CD14-positive monocyte (primary cell): ENCODE results near the gene CRIP2. TPM values are rescaled to one million over a fixed set of nuclear protein-coding genes. Genes with fewer than 3 reads are reported as not detected.

Source experiments
- DNase-seq, 3 donors: peaks; one replicate each; pipeline ENCODE4 v3.0.0-alpha.2; 2011 to 2022
- H2AFZ ChIP-seq: 2 replicates; pipeline ENCODE4 v1.6.0; 2012; ENCODE audit warnings: mild to moderate bottlenecking, low read depth, low read length, inconsistent platforms; ENCODE audit not compliant: insufficient read depth, poor library complexity, severe bottlenecking
- H3K27ac ChIP-seq, 2 donors: 1 replicate in 1 of 2; 2 replicates in 1 of 2; pipeline ENCODE4 v1.5.1; 2012 to 2013; ENCODE audit warnings: low read length in 2 of 2, control low read depth in 1 of 2, inconsistent platforms in 1 of 2, low read depth in 1 of 2, mild to moderate bottlenecking in 1 of 2
- H3K27me3 ChIP-seq, 2 donors: one replicate each; pipeline versions ENCODE4 v1.6.0 to v1.6.1; 2011 to 2013; ENCODE audit warnings: low read length in 2 of 2; ENCODE audit not compliant: control insufficient read depth in 2 of 2, insufficient read depth in 2 of 2
- H3K36me3 ChIP-seq, 2 donors: replicated peaks in 1 of 2; 1 replicate in 1 of 2; 2 replicates in 1 of 2; pipeline versions ENCODE4 v1.5.1 to v1.6.1; 2012 to 2013; ENCODE audit warnings: low read length in 2 of 2, control low read depth in 1 of 2, inconsistent platforms in 1 of 2, mild to moderate bottlenecking in 1 of 2; ENCODE audit not compliant: insufficient read depth in 2 of 2, control insufficient read depth in 1 of 2
- H3K4me1 ChIP-seq, 2 donors: 1 replicate in 1 of 2; 2 replicates in 1 of 2; pipeline versions ENCODE4 v1.5.1 to v1.6.1; 2012 to 2013; ENCODE audit warnings: low read length in 2 of 2, control low read depth in 1 of 2, inconsistent platforms in 1 of 2, mild to moderate bottlenecking in 1 of 2, moderate library complexity in 1 of 2; ENCODE audit not compliant: insufficient read depth in 2 of 2, control insufficient read depth in 1 of 2
- H3K4me2 ChIP-seq: replicated peaks from 2 replicates; pipeline ENCODE3; 2012; ENCODE audit warnings: low read length, moderate library complexity, mild to moderate bottlenecking; ENCODE audit not compliant: poor library complexity, severe bottlenecking; ENCODE audit errors: extremely low read depth
- H3K4me3 ChIP-seq, 3 experiments: fragments of 200-600 bp in 1 of 3; sonication (generic) in 1 of 3; replicated peaks in 1 of 3; 1 replicate in 2 of 3; 2 replicates in 1 of 3; pipeline ENCODE4 v1.5.1; 2011 to 2013; ENCODE audit warnings: low read length in 3 of 3, mild to moderate bottlenecking in 3 of 3, control low read depth in 2 of 3, low read depth in 2 of 3, inconsistent platforms in 1 of 3, moderate library complexity in 1 of 3
- H3K79me2 ChIP-seq: 2 replicates; pipeline ENCODE4 v1.6.0; 2012; ENCODE audit warnings: mild to moderate bottlenecking, control low read depth, inconsistent platforms, low read length, moderate library complexity; ENCODE audit not compliant: insufficient read depth
- H3K9ac ChIP-seq: 2 replicates; pipeline ENCODE4 v1.6.0; 2017; ENCODE audit warnings: low read length, mild to moderate bottlenecking; ENCODE audit not compliant: insufficient read depth, poor library complexity, severe bottlenecking
- H3K9me3 ChIP-seq, 2 donors: replicated peaks in 1 of 2; 1 replicate in 1 of 2; 2 replicates in 1 of 2; pipeline versions ENCODE4 v1.5.1 to v1.6.1; 2012 to 2013; ENCODE audit warnings: low read length in 2 of 2, control low read depth in 1 of 2; ENCODE audit not compliant: control insufficient read depth in 1 of 2, insufficient read depth in 1 of 2
- H4K20me1 ChIP-seq: 2 replicates; pipeline ENCODE4 v1.6.0; 2012; ENCODE audit warnings: mild to moderate bottlenecking, low read length, control low read depth, moderate library complexity; ENCODE audit not compliant: insufficient read depth
- H3K27ac Mint-ChIP-seq, 7 donors: one replicate each; pipeline ENCODE4 v1.8.0; 2020; ENCODE audit warnings: mild to moderate bottlenecking in 7 of 7, mixed read lengths in 7 of 7, moderate library complexity in 6 of 7, inconsistent platforms in 2 of 7
- H3K27me3 Mint-ChIP-seq, 3 donors: one replicate each; pipeline ENCODE4 v1.8.0; 2021 to 2022; ENCODE audit warnings: low read depth in 3 of 3, mild to moderate bottlenecking in 3 of 3, mixed read lengths in 3 of 3, moderate library complexity in 3 of 3, inconsistent platforms in 1 of 3
- H3K36me3 Mint-ChIP-seq, 2 donors: one replicate each; pipeline ENCODE4 v1.8.0; 2020; ENCODE audit warnings: mixed read lengths in 2 of 2, inconsistent platforms in 1 of 2, mild to moderate bottlenecking in 1 of 2
- H3K4me1 Mint-ChIP-seq: one replicate; pipeline ENCODE4 v1.8.0; 2020; ENCODE audit warnings: mild to moderate bottlenecking, mixed read lengths
- H3K4me3 Mint-ChIP-seq, 2 donors: one replicate each; pipeline ENCODE4 v1.8.0; 2020; ENCODE audit warnings: mild to moderate bottlenecking in 2 of 2, mixed read lengths in 2 of 2, moderate library complexity in 1 of 2
- H3K9me3 Mint-ChIP-seq, 7 donors: one replicate each; pipeline ENCODE4 v1.8.0; 2020 to 2022; ENCODE audit warnings: mixed read lengths in 7 of 7, mild to moderate bottlenecking in 6 of 7, moderate library complexity in 6 of 7, inconsistent platforms in 2 of 7
- WGBS: methylation state at CpG from one replicate; pipeline ENCODE4 v1.1.5; 2013; ENCODE audit warnings: missing lambda C conversion rate; ENCODE audit not compliant: insufficient coverage; 5-methylcytosine and 5-hydroxymethylcytosine counted together
- intact Hi-C, 2 donors: fragments of 100-400 bp; cut with micrococcal nuclease; formaldehyde crosslinking; loops; one replicate each; pipeline versions ENCODE4 v1.15.0 to v1.15.1; 2023
- polyA plus RNA-seq, 3 donors: library from polyadenylated mRNA; depleted of rRNA in 1 of 3; unstranded in 2 of 3; stranded (reverse) in 1 of 3; fragments of 300-500 nt in 2 of 3; fragments of >200 nt in 1 of 3; fragmentation: Illumina TruSeq in 2 of 3; gene quantifications; 1 replicate in 2 of 3; 2 replicates in 1 of 3; pipeline ENCODE4 v1.2.3, GENCODE V29; 2012 to 2021
- TF ChIP-seq, protein P1 (sequence below): fragments of 200-600 bp; IDR thresholded peaks from one replicate; pipeline ENCODE4 v1.8.0; 2022; ENCODE audit warnings: antibody characterized with exemption, mild to moderate bottlenecking

The CRIP2 gene
- polyA plus RNA-seq, 3 donors = 2.1 to 4.0 (median 3.3) TPM

DNA sequence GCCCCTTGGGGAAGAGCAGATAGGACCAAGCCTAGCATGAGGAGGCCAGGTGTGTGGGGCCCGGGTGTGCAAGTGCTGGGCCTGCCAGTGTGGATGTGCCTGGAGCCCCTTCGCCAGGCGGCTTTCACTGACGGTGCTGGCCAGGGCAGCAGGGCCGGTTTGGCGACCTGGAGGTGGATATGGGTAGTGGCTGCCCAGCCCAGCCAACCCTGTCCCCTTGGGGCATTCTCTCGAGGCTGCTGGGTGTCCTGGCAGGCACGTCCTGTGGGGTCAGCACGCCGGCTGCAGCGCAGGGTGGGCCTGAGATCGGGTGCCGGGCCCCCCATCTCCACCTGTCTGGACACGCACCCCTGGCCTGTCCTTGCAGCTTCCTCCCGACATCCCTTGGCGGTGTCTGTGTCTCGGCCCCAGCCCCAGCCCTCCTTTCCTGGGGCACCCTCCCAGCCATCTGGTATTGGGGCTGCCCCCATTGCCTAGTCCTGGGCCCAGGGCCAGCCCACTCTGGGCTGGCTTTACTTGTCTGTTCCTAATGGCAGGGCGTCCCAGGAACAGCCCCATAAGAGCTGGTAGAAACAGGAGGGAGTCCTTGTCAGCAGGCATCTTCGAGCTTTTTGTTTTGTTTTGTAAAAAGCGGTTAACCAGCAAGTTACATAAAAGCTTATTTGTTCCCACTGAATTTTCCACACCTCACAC, 7.2 kb upstream of the CRIP2 start:
- Mint-ChIP-seq H3K36me3 (peaks cover 23 to 44% of the 10 kb centered on the region in 2 donors), H3K27me3 (peaks cover 0 to 3% (median 2%) of the 10 kb centered on the region in 3 donors), H3K9me3 (no peaks in the 10 kb centered on the region), H3K4me3 (no peak overlapping the region), H3K4me1 (no peaks in the 10 kb centered on the region), H3K27ac (no peak overlapping the region)
- H3K4me3 ChIP-seq = no peak overlapping the region
- H3K4me1 ChIP-seq = no peaks in the 10 kb centered on the region
- H3K4me2 ChIP-seq = no peak overlapping the region
- H3K36me3 ChIP-seq = peaks cover 58 to 59% of the 10 kb centered on the region in 2 donors
- H3K27ac ChIP-seq = no peak overlapping the region
- DNase-seq = no peak
- TF ChIP-seq, protein P1, sequence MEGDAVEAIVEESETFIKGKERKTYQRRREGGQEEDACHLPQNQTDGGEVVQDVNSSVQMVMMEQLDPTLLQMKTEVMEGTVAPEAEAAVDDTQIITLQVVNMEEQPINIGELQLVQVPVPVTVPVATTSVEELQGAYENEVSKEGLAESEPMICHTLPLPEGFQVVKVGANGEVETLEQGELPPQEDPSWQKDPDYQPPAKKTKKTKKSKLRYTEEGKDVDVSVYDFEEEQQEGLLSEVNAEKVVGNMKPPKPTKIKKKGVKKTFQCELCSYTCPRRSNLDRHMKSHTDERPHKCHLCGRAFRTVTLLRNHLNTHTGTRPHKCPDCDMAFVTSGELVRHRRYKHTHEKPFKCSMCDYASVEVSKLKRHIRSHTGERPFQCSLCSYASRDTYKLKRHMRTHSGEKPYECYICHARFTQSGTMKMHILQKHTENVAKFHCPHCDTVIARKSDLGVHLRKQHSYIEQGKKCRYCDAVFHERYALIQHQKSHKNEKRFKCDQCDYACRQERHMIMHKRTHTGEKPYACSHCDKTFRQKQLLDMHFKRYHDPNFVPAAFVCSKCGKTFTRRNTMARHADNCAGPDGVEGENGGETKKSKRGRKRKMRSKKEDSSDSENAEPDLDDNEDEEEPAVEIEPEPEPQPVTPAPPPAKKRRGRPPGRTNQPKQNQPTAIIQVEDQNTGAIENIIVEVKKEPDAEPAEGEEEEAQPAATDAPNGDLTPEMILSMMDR = no peak
- H4K20me1 ChIP-seq = no peaks in the 10 kb centered on the region
- no peaks in the 10 kb centered on the region for H3K9me3 ChIP-seq
- intact Hi-C loops = no loop called here
- no peaks in the 10 kb centered on the region for H3K79me2 ChIP-seq
- no peak overlapping the region for H3K9ac ChIP-seq
- WGBS = 96% methylated on average over 14 of the region's 20 CpGs
- H3K27me3 ChIP-seq = no peaks in the 10 kb centered on the region
- no peak overlapping the region for H2AFZ ChIP-seq

DNA sequence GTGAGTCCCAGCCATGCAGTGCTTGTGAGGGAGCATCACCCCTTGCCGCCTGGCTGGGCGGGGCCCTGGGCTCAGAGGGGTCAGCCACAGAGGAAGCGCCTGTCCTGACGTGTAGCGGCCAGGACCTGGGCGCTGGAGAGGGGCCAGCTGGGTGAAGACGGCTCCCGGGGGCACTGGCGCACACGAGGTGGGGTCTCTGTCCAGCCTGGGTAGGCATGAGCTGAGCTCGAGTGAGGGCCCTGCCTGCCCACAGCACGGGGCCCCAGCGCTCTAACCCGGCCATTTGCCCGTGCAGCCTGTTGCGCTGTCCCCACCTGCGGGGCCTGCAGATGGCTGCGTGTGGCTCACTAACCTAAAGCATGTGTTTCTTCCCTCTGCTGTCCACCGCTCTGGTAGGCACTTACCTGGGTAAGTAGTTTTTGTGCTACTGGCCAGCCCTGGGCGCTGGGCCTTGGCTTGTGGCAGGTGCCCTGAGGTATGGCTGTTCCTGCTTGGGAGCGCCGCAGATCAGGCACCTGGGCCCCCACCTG, 6.6 kb upstream of the CRIP2 start:
- Histone ChIP-seq H3K4me2 (no peak overlapping the region), H3K4me1 (no peaks in the 10 kb centered on the region), H4K20me1 (no peaks in the 10 kb centered on the region), H3K4me3 (no peak overlapping the region), H3K36me3 (peaks cover 52 to 54% of the 10 kb centered on the region in 2 donors), H3K9me3 (no peaks in the 10 kb centered on the region), H3K79me2 (no peaks in the 10 kb centered on the region), H2AFZ (no peak overlapping the region), H3K27ac (no peak overlapping the region), H3K27me3 (peaks cover 0 to 4% of the 10 kb centered on the region in 2 donors), H3K9ac (no peak overlapping the region)
- Mint-ChIP-seq H3K27ac (no peak overlapping the region), H3K9me3 (no peaks in the 10 kb centered on the region), H3K36me3 (peaks cover 20 to 38% of the 10 kb centered on the region in 2 donors), H3K4me3 (no peak overlapping the region), H3K4me1 (no peaks in the 10 kb centered on the region), H3K27me3 (peaks cover 3 to 9% (median 3%) of the 10 kb centered on the region in 3 donors)
- no peak for DNase-seq
- intact Hi-C loops = no loop called here
- TF ChIP-seq, protein P1 = no peak
- WGBS = 94% methylated on average over 22 of the region's 22 CpGs
